Measurements from ENCODE around the gene CSH2. TPM values are rescaled to one million over a fixed set of nuclear protein-coding genes. Genes with fewer than 3 reads are reported as not detected.
"Not testable (repeated sequence)": the region's sequence is repeated elsewhere in the genome, so short reads cannot be mapped to it uniquely, and the experiment has no call there.

The CSH2 gene
- total and polyA plus RNA-seq, 2 of the 8 experiments (the other 6 are each of a cell fraction or from before 2014, with no cell fraction given), result 0.43 TPM; not detected in 1

DNA sequence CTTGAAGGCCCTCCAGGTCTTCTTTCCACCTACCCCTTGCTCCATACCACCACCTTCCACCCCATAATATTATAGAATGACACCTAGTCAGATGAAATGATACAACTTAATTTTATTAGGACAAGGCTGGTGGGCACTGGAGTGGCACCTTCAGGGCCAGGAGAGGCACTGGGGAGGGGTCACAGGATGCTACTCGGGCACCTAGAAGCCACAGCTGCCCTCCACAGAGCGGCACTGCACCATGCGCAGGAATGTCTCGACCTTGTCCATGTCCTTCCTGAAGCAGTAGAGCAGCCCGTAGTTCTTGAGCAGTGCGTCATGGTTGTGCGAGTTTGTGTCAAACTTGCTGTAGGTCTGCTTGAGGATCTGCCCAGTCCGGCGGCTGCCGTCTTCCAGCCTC lies 21.3 kb upstream of the CSH2 start:
- H3K36me3 ChIP-seq (ENCODE audit: control insufficient read depth in 2 of 4, insufficient read depth in 4 of 4, low read length in 3 of 4); H3K9ac ChIP-seq (replicated peaks in 1 of 4; ENCODE audit: extremely low read depth in 1 of 4, low read depth in 3 of 4, low read length in 3 of 4); H3K18ac ChIP-seq (ENCODE audit: extremely low read depth, low read length); H4K8ac ChIP-seq (ENCODE audit: extremely low read depth, insufficient read depth, low read length); H3K56ac ChIP-seq (replicated peaks; ENCODE audit: insufficient read length, low read depth, low read length); H3K9me3 ChIP-seq (ENCODE audit: insufficient read depth in 2 of 2, low read depth in 1 of 2, low read length in 1 of 2); H3K23ac ChIP-seq (ENCODE audit: insufficient read length); H3K79me1 ChIP-seq (ENCODE audit: low read depth, low read length); H2BK15ac ChIP-seq (ENCODE audit: low read length); H3K4me3 ChIP-seq (ENCODE audit: extremely low read depth in 1 of 4, insufficient read depth in 2 of 4, low read depth in 3 of 4, low read length in 4 of 4); H4K20me1 ChIP-seq (replicated peaks in 1 of 2; ENCODE audit: control insufficient read depth in 1 of 2, insufficient read depth in 2 of 2, low read length in 2 of 2); H2BK12ac ChIP-seq (ENCODE audit: low read depth, low read length); H2BK5ac ChIP-seq (ENCODE audit: low read depth, low read length); H2BK20ac ChIP-seq (ENCODE audit: low read length); H4K91ac ChIP-seq (replicated peaks; ENCODE audit: insufficient read length, low read length); H2AK5ac ChIP-seq (ENCODE audit: low read depth, low read length); FAIRE-seq; H2AFZ ChIP-seq (ENCODE audit: low read length); POLR2A ChIA-PET (ENCODE audit: partially characterized antibody); H3K4me1 ChIP-seq (replicated peaks in 1 of 4; ENCODE audit: control insufficient read depth in 3 of 4, insufficient read depth in 4 of 4, low read length in 3 of 4); H2BK120ac ChIP-seq (replicated peaks; ENCODE audit: low read depth, low read length); H3K79me2 ChIP-seq (ENCODE audit: control insufficient read depth in 1 of 2, insufficient read depth in 2 of 2, low read length in 2 of 2); H3K27me3 ChIP-seq (replicated peaks in 1 of 4; ENCODE audit: control insufficient read depth in 3 of 4, extremely low read depth in 1 of 4, insufficient read depth in 3 of 4, low read length in 3 of 4); H3K4ac ChIP-seq (replicated peaks; ENCODE audit: insufficient read length, low read depth, low read length); DNase-seq (ENCODE audit: low read depth in 1 of 2, low spot score in 2 of 2); H3K23me2 ChIP-seq (ENCODE audit: low read depth, low read length); H4K5ac ChIP-seq (ENCODE audit: insufficient read length, low read depth, low read length); H3K4me2 ChIP-seq (ENCODE audit: insufficient read depth in 1 of 2, low read depth in 2 of 2, low read length in 2 of 2); CTCF ChIA-PET (ENCODE audit: partially characterized antibody); H3K14ac ChIP-seq (ENCODE audit: insufficient read length); H3K27ac ChIP-seq (ENCODE audit: low read depth, low read length): not testable (repeated sequence)
- WGBS, 2 experiments (ENCODE audit: extremely low coverage in 1 of 2, insufficient coverage in 1 of 2, insufficient read length in 1 of 2, insufficient replicate concordance in 2 of 2, low coverage in 1 of 2, low lambda C conversion rate in 2 of 2, missing lambda C conversion rate in 1 of 2), result 86% methylated on average over 1 of the region's 10 CpGs; no CpG with 5 or more reads in 1 of the 2 experiments

DNA sequence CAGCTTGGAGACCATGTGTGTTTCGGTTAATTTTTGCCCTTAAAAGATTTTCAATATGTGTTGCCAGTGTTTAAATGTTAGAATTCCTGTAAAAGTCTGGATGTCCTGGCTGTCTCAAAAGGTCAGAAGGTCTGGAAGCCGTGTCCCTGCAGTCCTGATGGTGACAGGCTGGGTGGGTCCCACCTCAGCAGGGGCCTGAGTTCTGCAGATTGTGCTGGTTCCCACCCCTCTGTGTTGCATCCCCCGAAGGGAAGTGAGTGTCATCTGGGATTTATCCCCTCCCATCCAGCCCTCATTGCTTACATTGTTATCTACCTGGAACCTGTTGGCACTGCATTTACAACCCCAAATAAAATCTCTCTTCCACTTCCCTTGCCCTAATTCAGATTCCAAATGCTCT lies 20.5 kb upstream of the CSH2 start:
- H3K79me1 ChIP-seq (ENCODE audit: low read depth, low read length); H2BK20ac ChIP-seq (ENCODE audit: low read length); H3K36me3 ChIP-seq (ENCODE audit: control insufficient read depth in 2 of 4, insufficient read depth in 4 of 4, low read length in 3 of 4); H3K14ac ChIP-seq (ENCODE audit: insufficient read length); H3K27me3 ChIP-seq (replicated peaks in 1 of 4; ENCODE audit: control insufficient read depth in 3 of 4, extremely low read depth in 1 of 4, insufficient read depth in 3 of 4, low read length in 3 of 4); H2AK5ac ChIP-seq (ENCODE audit: low read depth, low read length); H3K9ac ChIP-seq (replicated peaks in 1 of 4; ENCODE audit: extremely low read depth in 1 of 4, low read depth in 3 of 4, low read length in 3 of 4); H3K23ac ChIP-seq (ENCODE audit: insufficient read length); H3K23me2 ChIP-seq (ENCODE audit: low read depth, low read length); H3K4me1 ChIP-seq (replicated peaks in 1 of 4; ENCODE audit: control insufficient read depth in 3 of 4, insufficient read depth in 4 of 4, low read length in 3 of 4); H3K27ac ChIP-seq (ENCODE audit: low read depth, low read length); H2AFZ ChIP-seq (ENCODE audit: low read length); H3K4me3 ChIP-seq (ENCODE audit: extremely low read depth in 1 of 4, insufficient read depth in 2 of 4, low read depth in 3 of 4, low read length in 4 of 4); H3K9me3 ChIP-seq (ENCODE audit: insufficient read depth in 2 of 2, low read depth in 1 of 2, low read length in 1 of 2); H3K4ac ChIP-seq (replicated peaks; ENCODE audit: insufficient read length, low read depth, low read length); H4K20me1 ChIP-seq (replicated peaks in 1 of 2; ENCODE audit: control insufficient read depth in 1 of 2, insufficient read depth in 2 of 2, low read length in 2 of 2); POLR2A ChIA-PET (ENCODE audit: partially characterized antibody); H3K56ac ChIP-seq (replicated peaks; ENCODE audit: insufficient read length, low read depth, low read length); H4K8ac ChIP-seq (ENCODE audit: extremely low read depth, insufficient read depth, low read length); H4K5ac ChIP-seq (ENCODE audit: insufficient read length, low read depth, low read length); H2BK15ac ChIP-seq (ENCODE audit: low read length); H2BK120ac ChIP-seq (replicated peaks; ENCODE audit: low read depth, low read length); FAIRE-seq; H2BK5ac ChIP-seq (ENCODE audit: low read depth, low read length); H3K18ac ChIP-seq (ENCODE audit: extremely low read depth, low read length); H3K4me2 ChIP-seq (ENCODE audit: insufficient read depth in 1 of 2, low read depth in 2 of 2, low read length in 2 of 2); H4K91ac ChIP-seq (replicated peaks; ENCODE audit: insufficient read length, low read length); DNase-seq (ENCODE audit: low read depth in 1 of 2, low spot score in 2 of 2); H3K79me2 ChIP-seq (ENCODE audit: control insufficient read depth in 1 of 2, insufficient read depth in 2 of 2, low read length in 2 of 2); H2BK12ac ChIP-seq (ENCODE audit: low read depth, low read length): not testable (repeated sequence)
- WGBS, 2 experiments (ENCODE audit: extremely low coverage in 1 of 2, insufficient coverage in 1 of 2, insufficient read length in 1 of 2, insufficient replicate concordance in 2 of 2, low coverage in 1 of 2, low lambda C conversion rate in 2 of 2, missing lambda C conversion rate in 1 of 2), result 92% methylated on average over 1 of the region's 3 CpGs; no CpG with 5 or more reads in 1 of the 2 experiments
- CTCF ChIA-PET (ENCODE audit: partially characterized antibody), result interaction anchor here (1.0 to 7.2 kb wide), 2 partner anchors 10 to 12 kb away, joined by 3 to 87 read pairs; no protein-coding TSS in a partner anchor

All from H1 (cell line).